ENCODE measurements around the gene SLC45A1.

DNA sequence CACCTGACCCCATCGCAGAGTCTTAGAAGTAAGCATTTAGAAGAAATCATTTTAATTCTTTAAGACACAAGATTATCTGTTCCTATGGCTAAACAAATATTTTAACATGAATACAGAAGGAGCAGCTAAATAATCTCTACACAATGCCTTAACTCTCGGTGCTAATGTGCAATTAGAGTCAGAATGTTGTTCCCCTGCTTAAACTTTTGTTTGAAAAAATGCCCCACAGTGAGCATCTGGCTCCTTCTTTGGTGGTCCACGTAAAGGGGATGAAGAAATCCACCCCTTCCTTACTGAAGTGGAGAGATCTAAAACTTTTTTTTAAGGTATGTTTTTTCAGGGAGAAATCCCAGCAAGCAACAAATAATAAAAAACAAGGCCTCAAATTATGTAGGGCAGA lies 55.2 kb downstream of the SLC45A1 start:
- TF ChIP-seq, protein P1, sequence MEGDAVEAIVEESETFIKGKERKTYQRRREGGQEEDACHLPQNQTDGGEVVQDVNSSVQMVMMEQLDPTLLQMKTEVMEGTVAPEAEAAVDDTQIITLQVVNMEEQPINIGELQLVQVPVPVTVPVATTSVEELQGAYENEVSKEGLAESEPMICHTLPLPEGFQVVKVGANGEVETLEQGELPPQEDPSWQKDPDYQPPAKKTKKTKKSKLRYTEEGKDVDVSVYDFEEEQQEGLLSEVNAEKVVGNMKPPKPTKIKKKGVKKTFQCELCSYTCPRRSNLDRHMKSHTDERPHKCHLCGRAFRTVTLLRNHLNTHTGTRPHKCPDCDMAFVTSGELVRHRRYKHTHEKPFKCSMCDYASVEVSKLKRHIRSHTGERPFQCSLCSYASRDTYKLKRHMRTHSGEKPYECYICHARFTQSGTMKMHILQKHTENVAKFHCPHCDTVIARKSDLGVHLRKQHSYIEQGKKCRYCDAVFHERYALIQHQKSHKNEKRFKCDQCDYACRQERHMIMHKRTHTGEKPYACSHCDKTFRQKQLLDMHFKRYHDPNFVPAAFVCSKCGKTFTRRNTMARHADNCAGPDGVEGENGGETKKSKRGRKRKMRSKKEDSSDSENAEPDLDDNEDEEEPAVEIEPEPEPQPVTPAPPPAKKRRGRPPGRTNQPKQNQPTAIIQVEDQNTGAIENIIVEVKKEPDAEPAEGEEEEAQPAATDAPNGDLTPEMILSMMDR (IDR thresholded peaks at IDR 0.05), result no peak
- TF ChIP-seq EP300 (IDR thresholded peaks at IDR 0.05), result no peak
- no peak for TF ChIP-seq POLR2A (IDR thresholded peaks at IDR 0.05)
